Thyroid gland (tissue), 4 donors: ENCODE measurements around the gene FOXP1.

Experiments used
- CTCF ChIP-seq, 6 experiments: fragments of 200-600 bp in 3 of 6; fragments of 450-650 bp in 3 of 6; sonication (generic) in 3 of 6; IDR thresholded peaks; one replicate each; pipeline ENCODE4 v1.5.1; 2016 to 2019; ENCODE audit warnings: antibody characterized with exemption in 6 of 6, mild to moderate bottlenecking in 2 of 6, inconsistent platforms in 1 of 6, moderate library complexity in 1 of 6
- POLR2A ChIP-seq, 2 donors: fragments of 450-650 bp; IDR thresholded peaks; one replicate each; pipeline ENCODE4 v1.6.1; 2017; ENCODE audit warnings: antibody characterized with exemption in 2 of 2, mild to moderate bottlenecking in 2 of 2, moderate library complexity in 1 of 2

- TF ChIP-seq CTCF (IDR thresholded peaks at IDR 0.05) (no peak), POLR2A (IDR thresholded peaks at IDR 0.05) (no peak)
These were observed 418.6 kb downstream of the FOXP1 start for GRCh38 chr3:71164881-71165280.
